HL-60 (cell line): ENCODE data around the gene MPEG1.

Experiments
- CTCF ChIP-seq: IDR thresholded peaks from one replicate; pipeline ENCODE4 v1.5.1; 2011; ENCODE audit warnings: low read length, control low read depth, inconsistent platforms; ENCODE audit not compliant: insufficient read depth
- POLR2AphosphoS5 ChIP-seq: IDR thresholded peaks from 2 replicates; pipeline ENCODE4 v1.6.1; 2012; ENCODE audit warnings: low read depth
- REST ChIP-seq: IDR thresholded peaks from 2 replicates; pipeline ENCODE4 v1.6.1; 2012; ENCODE audit warnings: low read depth; ENCODE audit not compliant: insufficient replicate concordance
- SPI1 ChIP-seq: IDR thresholded peaks from 2 replicates; pipeline ENCODE4 v1.6.1; 2012; ENCODE audit warnings: low read depth, mild to moderate bottlenecking, borderline replicate concordance

- TF ChIP-seq CTCF (no peak), REST (no peak), POLR2AphosphoS5 (no peak), SPI1 (no peak)
Measured at GRCh38 chr11:59200423-59200746, 12.3 kb downstream of the MPEG1 start.
